Loucy (cell line): Measurements from ENCODE around the gene TRMT61A.

Source experiments
- CTCF ChIP-seq: fragments of 200-600 bp; sonication (generic); conservative IDR thresholded peaks from 2 replicates; pipeline ENCODE4 v1.5.1; 2014; ENCODE audit warnings: mild to moderate bottlenecking, antibody characterized with exemption, low read length
- EZH2phosphoT487 ChIP-seq: fragments of 200-600 bp; IDR thresholded peaks from 2 replicates; pipeline ENCODE4 v1.6.1; 2018; ENCODE audit warnings: antibody characterized with exemption, mild to moderate bottlenecking, moderate library complexity, borderline replicate concordance

GRCh38 chr14:103500148-103500990 is 28.6 kb upstream of the TRMT61A start:
- TF ChIP-seq CTCF (peak; percentile 98), EZH2phosphoT487 (no peak)
